HG03108 (cell line): ENCODE data around the gene TRMT2A.

Source experiments
- ATAC-seq: cut with Tn5 transposase; IDR thresholded peaks from one replicate; pipeline ENCODE4 v1.9.1; 2021; ENCODE audit warnings: moderate library complexity; ENCODE audit not compliant: unreplicated experiment

The TRMT2A gene

GRCh38 chr22:20065896-20066616, 51.0 kb downstream of the TRMT2A start:
- ATAC-seq: no peak

- no peak for ATAC-seq
Observed at GRCh38 chr22:20064545-20065262, 52.3 kb downstream of the TRMT2A start.

- ATAC-seq: no peak
Observed at GRCh38 chr22:20064140-20064480, 52.9 kb downstream of the TRMT2A start.

GRCh38 chr22:20063271-20064139, 53.5 kb downstream of the TRMT2A start:
- ATAC-seq: no peak

GRCh38 chr22:20062766-20063083, 54.3 kb downstream of the TRMT2A start:
- no peak for ATAC-seq

- ATAC-seq: no peak
Observed at GRCh38 chr22:20062043-20062765, 54.8 kb downstream of the TRMT2A start.
